ENCODE results near the gene PSD4.
"Not testable (repeated sequence)": the region's sequence is repeated elsewhere in the genome, so short reads cannot be mapped to it uniquely, and the experiment has no call there.

Gene PSD4

DNA sequence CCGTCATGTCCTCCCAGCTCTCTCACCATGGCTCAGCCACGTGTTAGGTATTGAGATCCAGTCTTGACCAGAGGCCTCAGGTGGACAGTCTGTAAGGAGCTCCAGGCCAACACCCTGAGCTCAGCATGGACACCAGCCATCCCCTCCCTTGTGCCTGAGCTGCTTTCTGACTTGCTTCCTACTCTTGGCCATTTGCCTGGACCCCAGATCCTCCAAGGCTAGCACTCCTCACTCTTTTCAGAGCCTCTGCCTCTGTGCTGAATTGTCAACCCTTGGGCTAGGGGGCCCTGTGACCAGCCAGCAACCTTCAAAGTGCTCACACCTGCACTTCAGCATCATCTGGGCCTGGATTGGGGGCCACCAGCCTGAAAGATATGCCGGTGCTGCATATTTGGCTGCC lies 58.4 kb downstream of the PSD4 start:
- TF ChIP-seq, protein P1, sequence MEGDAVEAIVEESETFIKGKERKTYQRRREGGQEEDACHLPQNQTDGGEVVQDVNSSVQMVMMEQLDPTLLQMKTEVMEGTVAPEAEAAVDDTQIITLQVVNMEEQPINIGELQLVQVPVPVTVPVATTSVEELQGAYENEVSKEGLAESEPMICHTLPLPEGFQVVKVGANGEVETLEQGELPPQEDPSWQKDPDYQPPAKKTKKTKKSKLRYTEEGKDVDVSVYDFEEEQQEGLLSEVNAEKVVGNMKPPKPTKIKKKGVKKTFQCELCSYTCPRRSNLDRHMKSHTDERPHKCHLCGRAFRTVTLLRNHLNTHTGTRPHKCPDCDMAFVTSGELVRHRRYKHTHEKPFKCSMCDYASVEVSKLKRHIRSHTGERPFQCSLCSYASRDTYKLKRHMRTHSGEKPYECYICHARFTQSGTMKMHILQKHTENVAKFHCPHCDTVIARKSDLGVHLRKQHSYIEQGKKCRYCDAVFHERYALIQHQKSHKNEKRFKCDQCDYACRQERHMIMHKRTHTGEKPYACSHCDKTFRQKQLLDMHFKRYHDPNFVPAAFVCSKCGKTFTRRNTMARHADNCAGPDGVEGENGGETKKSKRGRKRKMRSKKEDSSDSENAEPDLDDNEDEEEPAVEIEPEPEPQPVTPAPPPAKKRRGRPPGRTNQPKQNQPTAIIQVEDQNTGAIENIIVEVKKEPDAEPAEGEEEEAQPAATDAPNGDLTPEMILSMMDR (IDR thresholded peaks at IDR 0.05), result no peak
- H3K27me3 Mint-ChIP-seq (ENCODE audit: low read depth, poor library complexity), result peaks cover 6% of the 10 kb centered on the region
- H3K27ac Mint-ChIP-seq, result peak overlapping the region; percentile 66
- no peak overlapping the region for H3K4me3 Mint-ChIP-seq
- H3K36me3 Mint-ChIP-seq (ENCODE audit: low read depth), result peaks cover 84% of the 10 kb centered on the region
- no peak for DNase-seq
- peaks cover 81% of the 10 kb centered on the region for H3K4me1 Mint-ChIP-seq
- peaks cover 5% of the 10 kb centered on the region for H3K9me3 Mint-ChIP-seq

DNA sequence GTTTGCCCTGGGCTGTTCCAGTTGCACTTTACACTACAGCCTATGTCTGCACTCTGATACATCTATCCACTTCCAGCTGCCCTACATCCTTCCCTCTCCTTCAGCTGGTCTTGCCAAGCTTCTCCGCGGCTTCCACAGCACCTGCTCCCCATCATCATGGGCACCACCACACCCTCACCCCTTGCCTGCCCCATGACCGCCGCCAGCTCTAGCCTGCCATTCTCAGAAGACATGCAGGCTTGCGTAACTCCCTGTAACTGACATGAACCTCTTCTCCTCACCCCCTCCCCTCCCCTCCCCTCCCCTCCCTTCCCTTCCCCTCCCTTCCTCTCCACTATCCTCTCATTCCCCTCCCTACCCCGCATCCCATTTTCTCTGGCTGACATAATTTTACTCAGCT lies 59.0 kb downstream of the PSD4 start:
- no peak for DNase-seq
- Mint-ChIP-seq H3K27ac (peak overlapping the region; percentile 3), H3K9me3 (peaks cover 5% of the 10 kb centered on the region), H3K36me3 (ENCODE audit: low read depth) (peaks cover 87% of the 10 kb centered on the region), H3K4me3 (no peak overlapping the region), H3K4me1 (peaks cover 80% of the 10 kb centered on the region), H3K27me3 (ENCODE audit: low read depth, poor library complexity) (peaks cover 6% of the 10 kb centered on the region)
- TF ChIP-seq, protein P1 (IDR thresholded peaks at IDR 0.05), result no peak

DNA sequence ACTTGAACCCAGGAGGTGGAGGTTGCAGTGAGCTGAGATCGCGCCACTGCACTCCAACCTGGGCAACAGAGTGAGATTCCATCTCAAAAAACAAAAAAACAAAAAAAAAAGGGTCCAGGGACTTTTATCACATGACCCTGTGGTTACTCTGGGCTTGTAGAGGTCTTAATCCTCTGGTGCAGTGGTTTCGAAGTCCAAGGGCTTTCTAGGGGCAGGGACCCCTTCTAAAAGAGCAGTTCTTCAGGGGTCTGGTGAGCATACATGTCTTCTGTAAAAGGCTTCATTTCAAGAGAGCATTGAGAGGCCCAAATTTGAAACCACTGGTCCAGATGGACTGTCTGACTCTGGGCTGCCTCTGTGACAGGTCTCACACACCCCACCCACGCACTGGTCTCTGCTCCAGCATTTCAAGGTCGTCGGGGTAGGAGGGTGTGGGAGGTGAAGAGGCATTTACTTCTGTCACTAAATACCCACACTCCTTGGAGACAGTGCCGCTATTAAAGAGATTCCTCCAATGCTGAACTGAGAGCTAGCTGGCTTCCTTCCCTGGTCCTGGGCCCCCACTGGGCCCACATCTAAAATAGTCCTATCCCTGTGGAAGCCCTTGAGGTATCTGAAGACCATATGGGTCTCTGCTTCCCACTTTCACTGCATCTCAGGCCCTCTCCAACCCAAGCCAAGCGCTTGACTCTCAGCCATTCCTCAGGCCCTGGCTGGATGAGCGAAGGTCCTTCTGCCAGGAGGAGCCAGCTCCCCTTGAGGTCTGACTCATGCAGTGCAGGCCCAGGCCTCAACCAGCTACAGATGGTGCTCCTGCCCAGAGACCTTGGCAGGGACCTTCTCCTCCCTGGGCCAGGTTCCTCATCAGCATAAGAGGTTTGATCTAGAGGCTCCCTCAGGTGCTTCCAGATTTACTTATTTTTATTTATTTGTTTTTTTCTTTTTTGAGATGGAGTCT lies 60.1 kb downstream of the PSD4 start:
- H3K4me1 Mint-ChIP-seq, result peaks cover 68% of the 10 kb centered on the region
- H3K27me3 Mint-ChIP-seq (ENCODE audit: low read depth, poor library complexity), result peaks cover 6% of the 10 kb centered on the region
- H3K36me3 Mint-ChIP-seq (ENCODE audit: low read depth), result peaks cover 87% of the 10 kb centered on the region
- H3K4me3 Mint-ChIP-seq, result no peak overlapping the region
- H3K27ac Mint-ChIP-seq, result peak overlapping the region; percentile 95
- no peak for DNase-seq
- TF ChIP-seq, protein P1 (IDR thresholded peaks at IDR 0.05), result peak; percentile 15
- H3K9me3 Mint-ChIP-seq, result peaks cover 5% of the 10 kb centered on the region

DNA sequence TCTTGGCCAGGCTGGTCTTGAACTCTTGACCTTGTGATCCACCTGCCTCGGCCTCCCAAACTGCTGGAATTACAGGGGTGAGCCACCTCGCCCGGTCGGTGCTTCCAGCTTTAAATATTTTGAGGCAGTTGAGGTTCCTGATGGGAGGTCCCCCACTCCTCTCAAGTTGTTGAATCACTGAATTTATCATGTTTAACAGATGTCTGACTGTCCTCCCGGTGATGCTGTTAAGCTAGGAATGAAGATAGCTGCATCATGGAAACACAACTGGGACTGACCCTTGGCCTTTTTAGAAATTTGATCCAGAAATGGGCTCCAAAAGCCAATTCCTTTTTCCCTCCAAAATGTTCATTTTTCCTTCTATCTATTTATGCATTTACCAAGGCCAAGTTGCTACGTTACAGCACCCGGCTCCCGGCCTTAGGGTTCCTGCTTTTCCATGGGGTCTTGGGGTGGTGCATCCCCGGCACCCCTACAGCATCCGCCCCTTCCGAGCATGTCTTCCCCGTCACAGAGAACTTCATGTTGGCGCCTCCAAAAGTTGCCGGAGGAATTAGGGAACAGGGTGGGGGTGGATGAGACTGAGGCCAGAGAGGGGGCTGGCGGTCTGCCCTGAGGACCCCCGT lies 61.1 kb downstream of the PSD4 start:
- no peak for DNase-seq
- Mint-ChIP-seq H3K4me1 (peaks cover 60% of the 10 kb centered on the region), H3K4me3 (no peak overlapping the region), H3K27me3 (ENCODE audit: low read depth, poor library complexity) (peaks cover 1% of the 10 kb centered on the region), H3K27ac (peak overlapping the region; percentile 89), H3K9me3 (peaks cover 5% of the 10 kb centered on the region), H3K36me3 (ENCODE audit: low read depth) (peaks cover 89% of the 10 kb centered on the region)
- TF ChIP-seq, protein P1 (IDR thresholded peaks at IDR 0.05), result no peak

GRCh38 chr2:113235347-113236226 lies 61.8 kb downstream of the PSD4 start:
- Mint-ChIP-seq H3K27ac (peak overlapping the region; percentile 75), H3K36me3 (ENCODE audit: low read depth) (peaks cover 89% of the 10 kb centered on the region), H3K4me1 (peaks cover 58% of the 10 kb centered on the region)
- H3K4me3 Mint-ChIP-seq; H3K27me3 Mint-ChIP-seq (ENCODE audit: low read depth, poor library complexity); H3K9me3 Mint-ChIP-seq; DNase-seq: not testable (repeated sequence)
